NCI-H2107 (cell line): ENCODE measurements around the gene CABLES1.

ENCODE experiments used
- DNase-seq: peaks from one replicate; lab custom pipeline; 2025; lab: John Stamatoyannopoulos, UW

Gene CABLES1

DNA sequence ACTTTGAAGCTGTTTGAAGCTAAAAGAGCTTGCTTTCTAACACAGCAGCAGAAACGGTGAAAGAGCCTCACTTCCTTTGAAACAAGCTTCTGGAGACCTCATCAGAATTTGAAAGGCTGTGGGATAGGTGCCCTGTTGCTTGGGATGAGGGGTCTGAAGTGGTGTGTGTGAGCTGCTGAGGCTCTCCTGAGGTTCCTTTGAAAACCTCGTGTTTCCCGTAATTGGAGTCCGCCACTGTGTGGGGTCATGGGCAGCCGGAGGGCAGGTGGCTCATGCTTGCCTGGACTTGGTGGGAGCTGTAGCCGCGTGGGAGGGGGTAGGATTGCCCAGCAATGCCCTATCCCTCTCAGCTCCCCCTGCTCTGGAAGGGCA, 34.4 kb downstream of the CABLES1 start:
- DNase-seq = no peak

DNA sequence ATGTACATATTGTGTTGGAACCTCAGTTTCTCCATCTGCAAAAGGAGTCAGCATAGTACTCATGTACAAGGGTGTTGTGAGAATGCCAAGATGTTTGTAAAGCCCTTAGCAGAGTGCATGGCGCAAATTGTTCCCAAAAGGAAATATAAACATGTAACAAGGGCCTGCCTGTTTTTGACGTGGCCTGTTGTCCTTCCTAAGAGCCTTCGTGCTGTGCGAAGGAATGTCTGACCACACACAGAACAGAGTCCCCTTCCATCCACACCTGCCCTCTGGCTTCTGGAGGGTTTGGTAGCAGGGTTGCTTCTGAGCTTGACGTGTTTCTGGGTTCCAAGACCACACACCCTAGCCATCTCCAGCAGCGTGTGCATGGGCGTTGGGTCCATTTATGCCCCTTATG, 34.9 kb downstream of the CABLES1 start:
- no peak for DNase-seq

DNA sequence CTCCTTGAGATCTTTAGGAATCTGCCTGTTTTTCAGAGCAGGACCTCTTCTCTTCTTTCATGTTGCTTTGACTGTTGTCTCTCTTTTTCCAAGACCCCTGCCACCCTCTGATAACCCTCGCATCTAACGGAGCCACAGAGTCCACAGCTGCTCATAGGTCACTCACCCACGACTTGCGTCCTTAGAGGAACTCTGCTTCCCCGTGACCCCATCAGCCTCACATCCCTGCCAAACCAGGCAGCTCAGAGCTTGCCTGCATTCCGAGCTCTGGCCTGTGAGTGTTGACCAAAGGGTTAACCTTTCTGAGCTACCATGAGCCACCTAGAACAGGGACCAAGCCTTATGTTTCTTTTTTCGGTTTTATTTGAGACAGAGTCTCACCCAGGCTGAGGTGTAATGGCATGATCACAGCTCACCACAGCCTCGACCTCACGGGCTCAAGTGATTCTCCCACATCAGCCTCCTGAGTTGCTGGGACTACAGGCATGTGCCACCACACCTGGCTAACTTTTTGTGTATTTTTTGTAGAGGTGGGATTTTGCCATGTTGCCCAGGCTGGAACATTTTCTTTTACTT, 36.4 kb downstream of the CABLES1 start:
- DNase-seq = no peak

DNA sequence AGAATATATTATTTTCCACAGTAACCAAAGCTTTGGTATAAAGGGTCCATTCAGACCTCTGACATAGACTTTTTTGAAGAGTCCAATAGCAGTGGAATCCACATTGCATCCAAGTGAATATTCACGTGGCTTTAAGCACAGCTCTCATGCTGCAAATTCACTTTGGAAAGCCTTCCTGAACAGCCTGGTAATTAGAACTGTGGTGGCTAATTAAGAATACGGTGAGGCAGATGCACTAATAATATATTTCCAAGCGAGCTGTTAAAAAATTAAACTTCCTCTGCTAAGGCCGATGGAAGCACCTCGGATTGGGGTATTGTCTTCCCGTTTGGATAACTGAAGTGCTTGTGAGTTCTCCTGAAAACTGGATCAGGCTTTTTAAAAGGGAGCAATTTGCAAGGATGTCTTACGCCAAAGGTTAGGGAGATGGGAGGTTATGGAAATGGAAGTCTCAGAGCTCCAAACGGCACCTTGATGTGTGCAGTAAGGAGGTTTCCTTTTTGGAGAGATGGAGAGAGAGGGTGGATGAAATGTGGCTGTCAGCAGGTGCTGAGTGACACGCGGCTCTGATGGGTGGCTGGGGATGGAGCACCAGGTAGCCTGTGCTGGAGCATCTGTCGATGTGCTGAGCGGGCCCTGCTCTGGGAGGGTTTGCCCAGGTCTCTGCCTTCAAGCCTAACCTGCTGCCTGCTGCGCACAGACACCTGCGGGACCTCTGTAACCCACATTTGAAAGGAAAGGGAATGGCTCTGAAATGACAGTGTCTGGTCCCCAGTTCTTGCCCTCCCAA, 37.5 kb downstream of the CABLES1 start:
- DNase-seq = no peak

DNA sequence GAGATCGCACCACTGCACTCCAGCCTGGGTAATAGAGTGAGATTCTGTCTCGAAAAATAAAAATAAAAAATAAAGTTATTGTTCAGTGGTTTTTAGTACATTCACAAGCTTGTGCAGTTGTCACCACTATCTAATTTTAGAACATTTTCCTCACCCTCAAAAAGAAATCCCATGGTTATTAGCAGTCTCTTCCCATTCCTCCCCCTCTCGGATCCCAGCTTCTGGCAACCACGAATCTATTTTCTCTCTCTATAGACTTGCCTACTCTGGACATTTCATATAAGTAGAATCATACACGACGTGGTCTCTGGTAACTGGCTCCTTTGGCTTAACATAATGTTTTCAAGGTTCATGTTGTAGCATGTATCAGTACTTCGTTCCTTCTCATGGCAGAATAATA, 38.6 kb downstream of the CABLES1 start:
- no peak for DNase-seq

- DNase-seq = no peak
These were observed 41.6 kb downstream of the CABLES1 start for GRCh38 chr18:23176701-23177432.

DNA sequence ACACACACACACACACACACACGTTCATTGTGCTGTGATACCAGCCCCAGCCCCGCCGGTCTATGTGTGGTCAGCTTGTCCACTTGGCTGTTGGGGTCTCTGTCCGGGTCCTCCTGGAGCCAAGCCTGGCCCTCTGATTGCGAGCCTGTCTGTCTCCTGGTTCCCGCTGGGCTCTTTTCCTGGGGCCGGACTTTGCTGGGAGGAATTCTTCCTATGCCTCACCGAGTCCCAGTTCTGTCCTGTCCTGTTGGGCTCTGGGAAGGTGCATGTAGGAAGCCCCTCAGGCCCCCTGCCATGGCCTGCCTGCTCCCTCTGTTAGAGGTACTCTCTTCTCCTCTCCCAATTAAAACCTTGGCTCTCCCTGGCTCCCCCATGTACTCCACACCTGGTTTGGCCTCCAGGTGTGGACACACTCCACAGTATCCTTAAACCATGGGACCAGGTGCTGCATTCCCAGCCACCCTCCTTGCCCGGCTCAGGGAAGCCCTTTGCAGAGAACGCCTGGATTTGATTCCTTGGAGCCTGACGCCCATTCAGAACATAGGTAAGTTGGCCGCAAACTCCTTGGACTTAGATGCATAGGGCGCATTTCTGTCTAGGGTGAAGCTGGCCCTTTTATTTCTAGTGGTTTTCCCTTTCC, 42.3 kb downstream of the CABLES1 start:
- no peak for DNase-seq

DNA sequence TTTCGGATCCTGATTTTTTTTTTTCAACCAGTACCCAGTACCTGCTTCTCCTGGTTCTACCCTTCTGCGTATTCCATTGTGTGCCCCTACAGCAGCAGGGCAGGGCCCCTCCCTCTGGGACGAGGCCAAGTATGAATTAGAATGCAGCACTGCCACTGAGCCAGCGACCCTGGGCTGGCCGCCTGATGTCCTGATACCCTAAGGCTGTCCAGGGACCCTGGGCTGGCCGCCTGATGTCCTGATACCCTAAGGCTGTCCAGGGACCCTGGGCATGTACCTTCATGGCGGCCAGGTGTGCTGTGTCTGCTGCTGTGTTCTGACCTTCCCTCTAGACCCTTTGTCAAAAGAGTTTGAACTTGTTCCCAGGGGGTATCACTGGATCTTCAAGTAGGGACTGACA, 42.9 kb downstream of the CABLES1 start:
- no peak for DNase-seq

DNA sequence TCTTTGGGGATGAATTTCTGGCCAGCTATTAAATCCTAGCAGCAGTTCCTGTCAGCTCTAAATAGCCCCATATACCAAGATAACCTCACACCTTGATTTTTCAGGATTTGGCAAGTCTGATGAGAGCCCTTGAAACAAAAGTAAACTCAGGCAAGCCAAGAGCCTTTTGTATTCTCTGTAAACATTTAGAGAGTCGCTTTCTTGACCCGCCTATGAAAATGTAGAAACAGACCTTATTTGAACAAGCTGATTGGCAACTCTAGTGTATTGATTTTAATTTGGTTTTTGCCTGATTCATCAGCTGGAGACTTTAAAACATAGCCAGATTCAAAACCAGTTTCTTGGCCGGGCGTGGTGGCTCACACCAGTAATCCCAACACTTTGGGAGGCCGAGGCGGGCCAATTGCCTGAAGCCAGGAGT, 43.4 kb downstream of the CABLES1 start:
- no peak for DNase-seq

- DNase-seq = no peak
These were observed 44.1 kb downstream of the CABLES1 start for GRCh38 chr18:23179416-23179815.

- peak; percentile 7 for DNase-seq
These were observed 46.3 kb downstream of the CABLES1 start for GRCh38 chr18:23181547-23181946.

GRCh38 chr18:23182606-23183005, 47.3 kb downstream of the CABLES1 start:
- no peak for DNase-seq

DNA sequence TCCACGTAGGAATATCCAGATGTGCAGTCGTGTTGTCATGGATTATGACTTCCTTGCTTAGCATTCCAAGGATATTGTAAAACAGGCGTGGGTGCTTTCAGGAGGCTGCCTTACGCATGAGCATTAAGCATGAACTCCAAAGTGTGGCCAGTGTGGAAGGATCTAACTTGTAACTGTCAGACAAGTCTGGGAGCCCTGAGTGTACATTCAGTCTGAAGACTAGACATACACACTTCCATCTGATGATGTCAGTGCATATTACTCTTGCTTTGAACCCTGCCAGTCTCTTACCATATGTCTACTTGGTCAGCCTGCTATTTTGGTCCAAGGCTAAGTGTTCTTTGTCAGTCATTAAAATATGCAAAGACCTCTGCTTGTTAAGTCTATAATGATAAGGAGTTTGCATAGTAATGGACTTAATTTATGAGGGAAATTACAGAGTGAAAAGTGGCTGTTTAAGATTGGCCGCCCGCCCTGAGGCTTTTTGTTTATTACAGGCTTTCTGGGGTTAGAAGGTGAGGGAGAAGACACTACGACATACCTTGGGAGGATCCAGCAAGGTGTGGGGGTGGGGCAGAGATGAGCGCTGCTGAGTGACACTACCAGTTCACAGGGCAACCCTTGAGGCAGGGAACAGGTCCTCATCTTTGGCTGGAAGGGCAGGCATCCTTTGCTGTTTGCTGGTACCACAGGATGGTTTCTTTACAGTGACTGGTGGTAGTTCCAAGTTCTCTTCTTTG, 48.3 kb downstream of the CABLES1 start:
- no peak for DNase-seq

GRCh38 chr18:23186781-23187180, 51.5 kb downstream of the CABLES1 start:
- DNase-seq = no peak

- DNase-seq = no peak
These were observed 52.9 kb downstream of the CABLES1 start for GRCh38 chr18:23188068-23188760.

DNA sequence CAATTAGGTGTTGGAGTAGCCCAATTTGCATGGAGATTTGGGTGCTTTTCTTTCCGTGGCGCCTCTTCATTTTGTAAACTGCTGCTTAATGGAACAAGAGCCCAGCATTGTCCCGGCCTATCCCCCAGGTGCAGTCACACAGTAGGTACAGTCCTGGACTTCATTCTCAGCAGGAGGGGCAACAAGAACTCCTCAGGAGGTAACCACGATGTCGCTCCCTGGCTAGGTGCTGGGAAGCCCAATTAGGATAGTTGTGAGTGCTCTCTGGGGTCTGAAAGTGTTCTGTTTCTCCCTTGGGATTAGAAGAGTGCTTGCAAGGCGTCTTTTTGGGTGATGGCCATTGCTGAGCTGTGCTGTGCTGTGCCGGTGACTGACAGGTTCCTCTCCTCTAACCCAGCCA, 53.8 kb downstream of the CABLES1 start:
- no peak for DNase-seq

DNA sequence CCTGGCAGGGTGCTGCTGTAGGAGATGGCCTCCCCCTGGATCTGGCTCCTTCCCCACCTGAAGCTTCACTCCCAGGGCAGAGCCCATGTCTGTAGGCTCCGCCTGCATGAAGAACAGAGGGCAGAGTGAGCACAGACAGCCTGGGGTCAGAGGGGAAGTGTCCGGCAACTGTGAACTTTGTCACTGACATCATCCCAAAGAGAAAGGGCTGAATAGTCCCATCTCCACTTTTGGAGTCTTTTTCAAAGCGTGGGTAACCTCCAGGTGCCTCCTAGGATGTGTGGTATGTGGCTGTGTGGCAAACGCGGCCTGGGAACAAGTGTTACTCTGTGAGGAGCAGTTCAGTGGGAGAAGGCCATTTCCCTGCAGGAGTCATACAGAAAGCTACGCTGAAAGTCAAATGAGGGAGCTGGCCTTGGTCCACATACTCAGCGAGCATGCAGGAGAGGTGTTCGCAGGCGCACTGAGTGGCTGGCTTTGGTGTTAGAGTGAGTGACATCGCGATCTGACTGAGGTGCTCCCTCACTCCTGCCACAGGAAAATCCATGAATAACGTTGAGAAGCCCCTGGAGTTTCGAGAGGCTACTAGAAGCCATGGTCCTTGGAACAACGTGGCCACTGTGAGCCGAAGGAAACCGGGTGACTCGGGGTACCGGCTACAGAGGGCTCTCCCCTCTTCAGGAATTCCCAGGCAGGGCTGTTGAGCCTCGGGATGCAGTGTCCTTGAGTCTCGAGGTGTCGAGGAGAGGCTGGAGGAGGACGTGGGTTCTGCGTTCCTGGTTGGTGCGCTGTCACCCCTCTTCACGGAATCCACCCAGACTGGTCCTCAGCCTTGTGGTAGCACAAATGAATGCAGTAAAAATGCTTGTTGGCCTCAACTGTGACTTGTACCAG, 54.7 kb downstream of the CABLES1 start:
- no peak for DNase-seq

GRCh38 chr18:23191232-23191631, 55.9 kb downstream of the CABLES1 start:
- no peak for DNase-seq

- DNase-seq = no peak
These were observed 58.5 kb downstream of the CABLES1 start for GRCh38 chr18:23193742-23194141.
